Melanocyte of skin (primary cell): ENCODE results near the gene OXLD1. TPM values are rescaled to one million over a fixed set of nuclear protein-coding genes. Genes with fewer than 3 reads are reported as not detected.

Experiments
- small RNA-seq, 2 donors: library from RNA; depleted of rRNA; stranded (forward); fragments of <200 nt; gene quantifications; one replicate each; pipeline ENCODE3, GENCODE V24; 2012
- total RNA-seq, 2 donors: library from RNA; depleted of rRNA; stranded (reverse); fragments of >200 nt; gene quantifications; 2 replicates each; pipeline ENCODE4 v1.2.3, GENCODE V29; 2012

The OXLD1 gene
- 10 to 100 TPM; 32.0 to 38.0 TPM for total RNA-seq

DNA sequence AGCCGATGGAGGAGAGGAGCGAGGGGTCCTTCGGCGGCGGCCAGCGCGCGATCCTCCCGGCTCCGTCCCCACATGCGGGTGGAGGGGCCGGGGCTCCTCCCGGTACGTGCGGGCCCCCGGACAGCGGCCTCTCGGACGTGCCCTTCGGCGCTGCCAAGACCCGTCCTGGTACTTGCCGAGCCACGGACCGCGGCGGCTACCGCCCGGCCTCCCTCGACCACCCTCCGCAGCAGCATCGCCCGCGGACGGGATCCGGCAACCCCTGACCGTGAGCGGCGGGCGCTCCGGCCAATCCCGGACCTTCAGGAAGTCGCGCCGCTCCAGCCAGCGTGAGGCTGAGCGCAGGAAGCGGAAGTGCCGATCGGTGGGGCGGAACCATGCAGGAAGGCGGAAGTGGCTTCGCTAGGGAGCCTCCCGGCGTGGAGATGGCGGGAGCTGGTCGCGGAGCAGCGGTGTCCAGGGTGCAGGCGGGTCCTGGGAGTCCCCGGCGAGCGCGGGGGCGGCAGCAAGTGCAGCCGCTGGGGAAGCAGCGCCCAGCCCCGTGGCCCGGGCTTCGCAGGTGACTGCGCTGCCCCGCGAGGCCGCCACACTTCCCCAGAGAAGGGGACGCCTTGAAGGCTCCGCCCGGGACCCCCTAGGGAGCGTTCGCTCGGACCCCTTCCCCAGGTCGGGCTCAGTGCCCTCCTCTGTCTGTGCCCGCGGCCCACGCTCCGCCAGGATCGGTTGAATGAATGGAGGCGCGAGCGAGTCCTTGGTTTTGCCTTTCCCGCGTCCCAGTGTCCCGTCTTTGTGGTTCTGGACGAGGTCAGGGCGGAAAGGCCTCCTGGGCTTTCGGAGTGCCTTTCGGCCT, at the start of gene OXLD1, which contains the start of gene CCDC137:
TSS of gene OXLD1 (minus strand) at position 264 of the 850 bp plus-strand sequence. CDS start at position 236, 28 bp downstream.
TSS of gene CCDC137 (plus strand) at position 396 of the 850 bp plus-strand sequence. CDS start at position 426, 30 bp downstream.

GRCh38 chr17:81711814-81712467, 45.5 kb upstream of the OXLD1 start, which contains the start of gene SLC25A10:
Gene SLC25A10 (plus strand): TSS chr17:81712284. CDS start chr17:81712427, 143 bp downstream.

DNA sequence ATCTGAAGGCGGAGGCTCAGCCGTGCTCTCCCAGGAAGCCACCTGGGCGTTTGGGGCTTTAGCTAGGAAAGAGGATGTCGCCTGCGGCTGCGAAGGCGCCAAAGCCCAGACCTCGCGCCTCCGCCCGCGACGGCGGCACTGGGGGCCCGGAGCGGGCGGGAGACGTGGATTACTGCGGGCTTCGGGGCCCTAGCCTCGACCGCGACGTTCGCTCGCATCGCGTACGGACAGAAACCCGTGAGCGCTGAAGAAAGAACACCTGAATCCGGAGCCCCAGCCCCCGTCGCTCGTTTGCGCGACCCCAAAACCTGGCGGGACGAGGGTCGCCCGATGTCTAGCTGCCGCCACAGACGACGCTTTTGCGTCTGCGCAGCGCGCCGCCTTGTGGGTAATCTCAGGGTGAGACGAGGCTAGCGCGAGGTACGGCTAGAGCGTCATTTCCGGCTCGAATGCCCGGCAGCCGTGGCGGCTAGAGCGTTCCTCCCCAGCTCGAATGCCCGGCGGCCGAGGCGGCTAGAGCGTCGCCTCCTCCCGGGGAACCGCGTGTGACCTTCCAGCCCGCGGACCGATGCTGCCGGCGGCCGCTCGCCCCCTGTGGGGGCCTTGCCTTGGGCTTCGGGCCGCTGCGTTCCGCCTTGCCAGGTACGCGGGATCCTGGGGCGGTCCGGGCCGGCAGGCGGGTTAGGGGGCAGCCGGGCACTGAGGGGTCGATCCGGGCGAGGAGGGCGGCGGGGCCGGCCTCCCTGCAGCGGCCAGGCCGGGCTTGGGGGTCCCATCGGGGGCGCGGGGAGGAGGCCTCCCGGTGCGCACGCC, 36.7 kb upstream of the OXLD1 start, which contains the start of gene MRPL12:
TSS of gene MRPL12 (plus strand) at position 434 of the 813 bp plus-strand sequence. CDS start at position 569, 135 bp downstream.

DNA sequence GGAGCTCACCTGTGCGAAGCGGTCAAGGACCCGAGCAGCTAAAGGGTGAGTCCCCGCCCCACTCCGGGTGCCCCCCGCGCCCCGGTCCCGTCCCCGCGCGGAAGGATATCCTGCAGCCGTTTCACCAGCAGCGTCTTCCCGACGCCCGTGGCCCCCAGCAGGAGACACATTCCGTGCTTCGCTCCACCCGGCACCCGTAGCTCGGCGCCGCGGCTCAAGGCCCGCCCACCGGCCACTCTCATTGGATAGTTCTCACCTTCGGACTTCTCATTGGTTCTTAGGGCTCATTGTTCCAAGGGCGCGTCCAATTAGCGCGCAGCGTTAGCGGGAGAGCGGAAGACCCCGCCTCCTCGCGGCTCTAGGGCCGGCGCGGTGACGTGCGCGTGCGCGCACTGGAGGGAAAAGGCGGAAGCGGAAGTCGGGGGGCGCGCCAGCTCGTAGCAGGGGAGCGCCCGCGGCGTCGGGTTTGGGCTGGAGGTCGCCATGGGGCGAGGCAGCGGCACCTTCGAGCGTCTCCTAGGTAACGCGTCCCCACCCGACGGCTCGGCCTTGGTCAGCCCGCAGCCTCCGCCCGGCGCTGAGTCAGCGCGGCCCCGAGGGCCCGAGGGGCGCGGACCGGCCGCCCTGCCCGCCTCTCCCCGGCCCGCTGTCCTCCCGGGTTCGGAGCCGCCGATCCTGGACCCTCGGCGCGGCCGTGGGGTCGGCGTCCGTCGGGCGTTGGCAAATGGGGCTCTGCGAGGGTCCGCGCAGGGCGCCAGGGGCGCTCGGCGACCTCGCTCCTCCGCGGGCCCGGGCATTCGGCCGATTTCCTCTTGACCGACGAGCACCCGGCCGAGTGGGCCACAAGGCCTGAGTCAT, 17.4 kb upstream of the OXLD1 start, which contains the start of the genes ARL16 and HGS:
TSS of gene ARL16 (minus strand) at position 214 of the 858 bp plus-strand sequence. CDS start at position 170, 44 bp downstream.
TSS of gene HGS (plus strand) at position 428 of the 858 bp plus-strand sequence. CDS start at position 484, 56 bp downstream.

DNA sequence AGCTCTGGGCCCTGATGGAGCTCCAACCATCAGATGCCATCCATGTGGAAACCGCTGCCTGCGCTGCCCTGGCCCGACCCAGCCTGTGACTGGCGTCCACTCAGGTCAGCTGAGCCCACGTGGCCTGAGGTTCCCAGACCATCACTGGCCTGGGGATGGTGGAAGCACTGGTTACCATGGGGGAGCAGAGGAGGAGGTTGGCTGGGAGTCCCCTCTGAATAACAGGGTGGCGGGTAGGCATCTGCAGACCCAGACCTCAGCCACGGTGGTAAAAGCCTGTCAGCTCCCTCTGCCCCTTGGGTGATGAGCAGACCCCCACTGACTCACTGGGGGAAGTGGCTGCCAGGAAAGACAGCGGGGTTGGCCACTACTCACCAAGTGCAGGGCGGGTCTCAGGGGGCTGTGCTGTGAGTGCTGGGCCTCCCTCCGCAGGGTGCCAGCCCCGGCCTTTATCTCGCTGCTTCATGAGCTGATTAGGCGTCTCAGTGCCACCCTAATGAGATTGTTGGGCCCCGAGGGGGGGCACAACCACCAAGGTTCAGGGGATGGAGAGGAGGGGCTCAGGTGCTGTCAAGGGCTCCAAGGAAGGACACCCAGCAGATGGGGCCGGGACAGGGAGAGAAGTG, 10.2 kb downstream of the OXLD1 start, which contains the start of gene PDE6G:
TSS of gene PDE6G (minus strand) at position 425 of the 626 bp plus-strand sequence. CDS start 3,237 bp downstream, outside the sequence.

DNA sequence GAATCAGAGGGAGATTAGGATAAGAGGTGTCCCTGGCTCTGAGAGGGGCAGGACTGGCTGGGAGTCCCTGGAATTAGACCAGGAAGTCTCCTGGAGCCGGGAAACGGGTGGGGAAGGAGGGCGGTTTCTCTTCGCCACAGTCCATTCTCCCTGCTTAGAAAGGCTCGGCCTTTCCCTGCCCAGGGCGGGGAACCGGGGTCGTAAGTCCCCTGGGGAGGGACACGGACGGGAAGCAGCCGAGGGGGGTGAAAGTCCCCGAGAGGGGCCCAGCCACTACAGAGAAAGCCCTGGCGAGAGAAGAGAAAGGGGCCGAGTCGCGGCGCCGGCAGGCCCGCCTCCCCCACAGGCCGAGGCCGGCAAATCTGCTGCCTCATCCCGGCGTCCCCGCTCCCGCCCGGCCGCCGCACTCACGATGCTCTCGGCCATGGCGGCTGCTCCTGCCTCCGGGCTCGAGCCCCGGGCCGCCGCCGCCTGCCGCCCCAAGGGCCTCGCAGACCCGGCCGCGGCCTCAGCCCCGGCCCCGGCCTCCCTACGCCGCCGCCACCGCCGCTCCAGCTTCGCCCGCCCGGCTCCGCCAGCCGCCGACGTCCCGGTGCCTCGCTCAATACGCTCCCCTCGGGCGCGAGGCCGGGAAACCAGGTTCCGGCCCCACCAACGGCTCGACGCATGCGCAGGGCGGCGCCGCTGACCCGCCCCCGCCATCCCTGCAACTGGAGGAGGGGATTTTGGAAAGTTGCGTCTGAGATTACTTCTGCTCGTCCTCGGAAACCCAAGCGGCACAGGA, 29.7 kb downstream of the OXLD1 start, which contains the start of the genes NPLOC4 and TSPAN10:
TSS of gene NPLOC4 (minus strand) at position 608 of the 784 bp plus-strand sequence. CDS start at position 426, 182 bp downstream.
TSS of gene TSPAN10 (plus strand) at position 692 of the 784 bp plus-strand sequence. CDS start 5,217 bp downstream, outside the sequence.

Small RNA genes within 50 kb of the gene (small RNA-seq; reads per million reads assigned to genes)
- 0 reads per million in 2 donors for gene MIR6786

Other genes starting within 250 kb of the OXLD1 start
- gene ACTG1, start 153.8 kb downstream of the OXLD1 start, total RNA-seq: 1,000 to 10,000 TPM; 6,005 to 7,523 TPM
- under 1 TPM; 0.34 to 0.67 TPM for gene FSCN2, start 138.2 kb downstream of the OXLD1 start, total RNA-seq
- 10 to 100 TPM; 19.6 to 20.0 TPM for gene FAAP100, start 114.3 kb downstream of the OXLD1 start, total RNA-seq
- 100 to 1,000 TPM; 135 to 147 TPM for gene NPLOC4, start 29.5 kb downstream of the OXLD1 start, total RNA-seq
- 100 to 1,000 TPM in 1 of 2 donors, 10 to 100 TPM in 1; 77.6 to 121 TPM for gene TSPAN10, start 29.4 kb downstream of the OXLD1 start, total RNA-seq
- gene PDE6G, start 10.1 kb downstream of the OXLD1 start, total RNA-seq: 1 to 10 TPM in 1 of 2 donors, under 1 TPM in 1; 1.00 to 1.0 TPM
- 10 to 100 TPM in 1 of 2 donors, 1 to 10 TPM in 1; 4.8 to 10.7 TPM for gene CCDC137, start 132 bp upstream of the OXLD1 start, total RNA-seq
- gene ARL16, start 17.2 kb upstream of the OXLD1 start, total RNA-seq: 10 to 100 TPM; 14.0 to 17.6 TPM
- gene HGS, start 17.4 kb upstream of the OXLD1 start, total RNA-seq: 100 to 1,000 TPM in 1 of 2 donors, 10 to 100 TPM in 1; 87.1 to 105 TPM
- 10 to 100 TPM; 18.6 to 30.6 TPM for gene MRPL12, start 36.8 kb upstream of the OXLD1 start, total RNA-seq
- 10 to 100 TPM; 12.7 to 27.6 TPM for gene SLC25A10, start 45.7 kb upstream of the OXLD1 start, total RNA-seq
- not detected for gene GCGR, start 137.5 kb upstream of the OXLD1 start, total RNA-seq
- 10 to 100 TPM; 84.9 to 98.4 TPM for gene MCRIP1, start 166.7 kb upstream of the OXLD1 start, total RNA-seq
- gene PPP1R27, start 168.4 kb upstream of the OXLD1 start, total RNA-seq: not detected
- 100 to 1,000 TPM; 383 to 481 TPM for gene P4HB, start 193.9 kb upstream of the OXLD1 start, total RNA-seq
- 100 to 1,000 TPM; 192 to 263 TPM for gene ARHGDIA, start 204.7 kb upstream of the OXLD1 start, total RNA-seq
- gene ALYREF, start 225.0 kb upstream of the OXLD1 start, total RNA-seq: 100 to 1,000 TPM in 1 of 2 donors, 10 to 100 TPM in 1; 71.6 to 187 TPM
- 100 to 1,000 TPM; 113 to 141 TPM for gene ANAPC11, start 225.1 kb upstream of the OXLD1 start, total RNA-seq
- gene NPB, start 235.6 kb upstream of the OXLD1 start, total RNA-seq: 1 to 10 TPM in 1 of 2 donors, not detected in 1; 1.0 TPM
- 10 to 100 TPM; 71.6 to 82.9 TPM for gene PCYT2, start 244.8 kb upstream of the OXLD1 start, total RNA-seq